Stimulated activated naive CD8-positive, alpha-beta T cell treated with anti-CD3 and anti-CD28 coated beads, Interleukin-15, amount 100 ng/mL, for 72 hours (primary cell): Measurements from ENCODE around the gene C19orf85.

Experiments used
- ATAC-seq: fragments of 150-1000 bp; cut with Tn5 transposase; 2 replicates; pipeline ENCODE4 v1.10.0; 2021; ENCODE audit warnings: mild to moderate bottlenecking, moderate library complexity
- DNase-seq, 2 donors: peaks; one replicate each; pipeline ENCODE4 v3.0.0; 2021 to 2022
- H3K27ac Mint-ChIP-seq, 2 donors: one replicate each; pipeline ENCODE4 v1.8.0; 2022; ENCODE audit warnings: mild to moderate bottlenecking in 2 of 2, mixed read lengths in 2 of 2, moderate library complexity in 2 of 2
- H3K27me3 Mint-ChIP-seq: one replicate; pipeline ENCODE4 v1.8.0; 2022; ENCODE audit warnings: mixed read lengths
- H3K4me1 Mint-ChIP-seq: one replicate; pipeline ENCODE4 v1.8.0; 2022; ENCODE audit warnings: mild to moderate bottlenecking, mixed read lengths
- H3K4me3 Mint-ChIP-seq, 2 donors: one replicate each; pipeline ENCODE4 v1.8.0; 2022; ENCODE audit warnings: mild to moderate bottlenecking in 2 of 2, mixed read lengths in 2 of 2, moderate library complexity in 1 of 2
- H3K9me3 Mint-ChIP-seq, 2 donors: one replicate each; pipeline ENCODE4 v1.8.0; 2022; ENCODE audit warnings: mixed read lengths in 2 of 2

C19orf85 gene

DNA sequence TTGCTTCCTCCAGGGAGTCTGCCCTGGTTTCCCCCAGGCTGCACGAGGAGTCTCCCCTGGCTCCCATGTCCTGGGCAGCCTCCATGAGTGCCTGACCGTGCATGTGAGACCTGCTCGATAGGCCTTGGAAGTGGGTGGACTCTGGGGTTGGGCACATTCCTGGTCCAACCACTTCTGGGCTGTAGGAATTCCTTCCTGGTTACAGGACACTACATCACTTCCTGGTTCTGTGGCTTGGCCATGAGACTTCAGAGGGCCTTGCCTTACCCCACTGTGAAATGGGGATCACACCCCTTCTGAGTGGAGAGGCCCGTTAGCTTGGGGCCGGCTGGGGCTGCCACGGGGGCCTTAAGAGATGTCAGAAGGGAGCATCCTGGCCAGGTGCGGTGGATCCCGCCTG, 7.9 kb upstream of the C19orf85 start:
- H3K4me3 Mint-ChIP-seq = no peak overlapping the region
- DNase-seq = no peak
- peaks cover 17% of the 10 kb centered on the region for H3K4me1 Mint-ChIP-seq
- no peaks in the 10 kb centered on the region for H3K27me3 Mint-ChIP-seq
- H3K27ac Mint-ChIP-seq = no peak overlapping the region
- H3K9me3 Mint-ChIP-seq = no peaks in the 10 kb centered on the region
- no peak for ATAC-seq

DNA sequence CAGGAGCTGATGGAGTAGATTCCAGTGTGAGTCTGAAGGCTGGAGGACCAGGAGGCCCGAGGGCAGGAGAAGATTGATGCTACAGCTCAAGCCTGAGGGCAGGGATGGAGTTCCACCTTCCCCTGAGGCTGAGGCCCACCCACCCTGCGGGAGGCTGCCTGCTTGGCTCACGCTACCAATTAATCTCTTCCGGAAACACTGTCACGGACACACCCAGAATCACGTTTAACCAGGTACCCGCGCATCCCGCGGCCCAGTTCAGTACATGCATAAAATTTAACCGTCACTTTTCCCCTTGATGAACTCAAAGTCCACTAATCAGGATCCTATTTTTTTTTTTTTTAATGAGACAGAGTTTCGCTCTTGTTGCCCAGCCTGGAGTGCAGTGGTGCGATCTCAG, 6.7 kb upstream of the C19orf85 start:
- ATAC-seq (no peak), DNase-seq (no peak)
- no peaks in the 10 kb centered on the region for H3K27me3 Mint-ChIP-seq
- H3K4me3 Mint-ChIP-seq = no peak overlapping the region
- no peak overlapping the region for H3K27ac Mint-ChIP-seq
- H3K4me1 Mint-ChIP-seq = peaks cover 11% of the 10 kb centered on the region
- no peaks in the 10 kb centered on the region for H3K9me3 Mint-ChIP-seq

DNA sequence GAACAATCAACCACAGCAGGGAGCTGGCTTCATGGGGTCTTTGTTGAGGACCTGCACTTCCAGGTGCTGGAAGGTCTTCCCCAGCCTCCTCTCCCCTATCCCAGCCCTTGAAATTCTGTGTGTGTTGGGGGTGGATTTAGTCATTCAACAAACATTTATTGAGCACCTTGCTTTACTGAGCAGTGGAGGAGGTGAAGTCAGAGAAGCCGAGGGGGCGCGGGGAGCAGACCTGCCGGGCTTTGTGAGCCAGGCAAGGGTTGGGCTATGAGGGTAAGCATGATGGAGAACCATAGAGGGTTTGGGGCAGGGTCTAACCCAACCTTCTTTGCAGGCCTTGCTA, 3.5 kb upstream of the C19orf85 start:
- no peak for DNase-seq
- Mint-ChIP-seq H3K9me3 (no peaks in the 10 kb centered on the region), H3K4me1 (peaks cover under 1% of the 10 kb centered on the region), H3K27ac (no peak overlapping the region), H3K4me3 (no peak overlapping the region), H3K27me3 (no peaks in the 10 kb centered on the region)
- ATAC-seq = peak; percentile 31

DNA sequence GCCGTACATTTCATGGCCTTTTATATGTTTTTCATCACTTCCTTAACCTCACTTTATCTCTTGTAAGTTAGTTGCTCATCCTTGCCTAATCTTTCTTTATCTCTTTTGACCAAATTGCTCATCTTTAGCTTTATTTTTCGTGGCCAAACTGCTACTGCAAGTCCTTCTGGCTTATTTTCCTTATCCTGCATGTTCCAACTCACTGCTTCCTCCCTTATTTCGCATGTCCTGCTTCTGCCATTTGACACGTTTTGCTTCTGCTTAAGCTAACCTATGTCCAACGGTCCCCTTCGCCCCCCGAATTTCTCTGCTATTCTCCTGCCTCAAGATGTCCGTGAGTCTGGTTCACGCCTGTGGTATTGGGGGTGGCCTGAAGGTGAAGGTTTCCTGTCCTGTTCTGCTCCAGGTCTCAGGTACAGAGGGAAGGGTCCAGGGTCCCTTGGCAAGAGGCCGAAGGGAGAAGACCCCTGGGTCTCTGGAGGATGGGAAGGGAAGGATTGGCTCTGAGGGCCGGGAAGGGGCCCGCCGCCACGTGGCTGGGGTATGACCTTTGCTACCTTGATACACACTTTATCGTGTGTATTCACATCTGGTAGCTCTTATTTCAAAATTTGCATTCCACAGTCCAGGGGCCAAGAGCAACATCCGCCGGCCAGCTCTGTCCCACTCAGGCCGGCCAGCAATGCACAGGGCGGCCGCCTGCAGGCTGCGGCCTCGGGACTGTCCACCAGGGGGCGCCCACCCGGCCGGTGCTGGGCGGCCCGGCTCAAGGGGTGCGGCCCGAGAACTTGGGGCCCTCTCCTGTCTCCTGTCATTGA, 2.9 kb upstream of the C19orf85 start:
- Mint-ChIP-seq H3K27ac (no peak overlapping the region), H3K4me3 (no peak overlapping the region), H3K4me1 (peaks cover 6% of the 10 kb centered on the region), H3K9me3 (no peaks in the 10 kb centered on the region), H3K27me3 (no peaks in the 10 kb centered on the region)
- peak; percentile 62 to 74 for DNase-seq
- ATAC-seq = peak; percentile 88

DNA sequence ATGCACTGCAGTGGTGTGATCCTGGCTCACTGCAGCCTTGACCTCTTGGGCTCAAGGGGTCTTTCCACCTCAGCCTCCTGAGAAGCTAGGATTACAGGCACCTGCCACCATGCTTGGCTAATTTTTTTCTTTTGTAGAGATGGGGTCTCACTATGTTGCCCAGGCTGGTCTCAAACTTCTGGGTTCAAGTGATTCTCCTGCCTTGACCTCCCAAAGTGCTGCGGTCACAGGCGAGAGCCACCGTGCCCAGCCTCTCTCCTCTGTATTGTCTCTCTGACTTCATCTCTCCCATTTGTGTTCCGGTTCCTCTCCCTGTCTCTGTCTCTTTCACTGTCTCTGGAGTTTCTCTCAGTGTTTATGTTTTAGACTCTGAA, 1.7 kb upstream of the C19orf85 start:
- DNase-seq (no peak), ATAC-seq (no peak)
- Mint-ChIP-seq H3K4me3 (no peak overlapping the region), H3K27me3 (no peaks in the 10 kb centered on the region), H3K4me1 (peaks cover 16% of the 10 kb centered on the region), H3K9me3 (no peaks in the 10 kb centered on the region), H3K27ac (no peak overlapping the region)

DNA sequence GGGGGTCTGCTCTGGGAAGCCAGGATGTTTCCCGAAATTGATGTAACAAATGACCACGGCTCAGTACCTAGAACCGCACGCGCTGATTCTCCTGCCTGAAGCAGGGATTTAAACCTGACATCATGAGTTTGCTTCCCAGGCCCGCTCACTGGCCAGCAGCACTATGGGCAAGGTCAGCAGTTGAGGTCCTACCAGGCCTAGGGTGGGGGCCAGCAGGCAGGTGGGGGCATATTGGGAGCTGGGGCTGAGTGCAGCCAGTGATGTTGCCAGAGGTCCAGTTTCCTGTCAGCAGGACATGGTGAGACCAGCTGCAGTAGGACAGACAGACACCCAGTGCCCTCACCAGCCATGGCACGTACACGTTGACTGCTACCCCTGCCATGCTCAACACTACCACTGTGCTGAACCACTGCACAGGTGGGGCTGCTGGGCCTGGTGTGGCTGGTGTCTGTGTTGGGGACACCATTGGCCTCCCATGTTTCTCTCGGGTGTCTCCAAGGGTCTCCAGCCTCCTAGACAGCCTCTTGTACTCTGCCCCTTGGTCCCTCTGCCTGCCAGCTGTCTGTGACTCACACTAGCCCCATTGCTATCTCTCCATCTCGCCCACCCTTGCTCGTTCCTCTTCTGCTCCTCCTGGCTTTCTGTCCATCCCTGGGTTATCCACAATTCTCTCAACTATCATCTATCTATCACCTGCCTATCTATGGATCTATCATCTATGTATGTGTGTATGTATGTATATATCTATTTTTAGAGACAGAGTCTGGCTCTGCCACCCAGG, 1.1 kb upstream of the C19orf85 start:
- DNase-seq (no peak), ATAC-seq (no peak)
- Mint-ChIP-seq H3K4me1 (peaks cover 22% of the 10 kb centered on the region), H3K27ac (no peak overlapping the region), H3K9me3 (no peaks in the 10 kb centered on the region), H3K27me3 (no peaks in the 10 kb centered on the region), H3K4me3 (no peak overlapping the region)

DNA sequence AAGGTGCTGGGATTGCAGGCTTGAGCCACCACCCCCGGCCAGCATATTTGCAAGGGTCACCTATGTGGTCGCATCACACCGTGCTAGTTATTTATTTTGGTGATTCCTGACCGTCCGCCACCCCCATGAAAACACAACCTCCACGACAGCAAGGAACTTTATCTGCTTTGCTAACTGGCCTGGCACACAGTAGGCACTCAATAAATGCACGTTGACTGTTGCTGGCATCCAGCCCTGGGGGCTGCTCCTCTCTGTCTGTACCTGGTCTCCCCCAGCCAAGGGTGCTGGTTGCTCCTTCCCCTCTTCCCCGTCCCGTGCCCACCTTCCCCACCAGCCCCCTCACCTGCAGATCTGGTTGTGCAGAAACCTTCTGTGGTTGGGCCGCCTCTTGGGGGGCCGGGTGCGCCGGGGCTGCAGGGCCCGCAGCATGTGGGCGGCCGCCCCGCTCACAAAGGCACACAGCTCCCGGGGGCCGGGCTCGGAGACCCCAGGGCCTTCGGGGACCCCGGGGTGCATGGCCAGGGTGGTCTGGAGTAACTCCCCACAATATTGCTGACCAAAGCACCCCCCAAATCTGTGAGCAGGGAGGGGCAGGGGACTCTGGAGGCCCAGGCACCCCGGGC, 401 bp downstream of the C19orf85 start:
- no peak for DNase-seq
- Mint-ChIP-seq H3K4me1 (peaks cover 34% of the 10 kb centered on the region), H3K27ac (no peak overlapping the region), H3K4me3 (no peak overlapping the region), H3K27me3 (no peaks in the 10 kb centered on the region), H3K9me3 (no peaks in the 10 kb centered on the region)
- ATAC-seq = no peak

DNA sequence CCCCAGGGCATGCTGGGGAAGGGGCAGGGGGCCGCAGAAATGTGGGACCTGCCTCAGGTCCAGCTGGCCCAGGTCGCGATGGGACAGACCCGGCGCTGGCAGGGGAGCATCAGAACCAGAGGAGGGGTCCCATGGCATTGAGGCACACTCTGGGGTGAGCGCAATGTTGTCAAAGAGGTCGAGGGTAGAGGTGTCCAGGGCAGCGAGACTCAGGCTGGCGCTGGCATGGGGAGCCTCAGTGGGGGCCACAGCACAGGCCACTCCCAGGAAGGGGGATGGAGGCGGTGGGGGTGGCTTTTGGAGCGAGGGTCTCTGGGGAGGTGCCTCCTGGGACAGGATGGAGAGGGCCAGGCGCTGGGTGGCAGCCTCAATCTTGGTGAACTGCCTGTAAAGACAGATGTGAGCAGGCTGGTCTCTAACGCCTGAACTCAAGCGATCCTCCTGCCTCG, 944 bp downstream of the C19orf85 start:
- no peak overlapping the region for H3K4me3 Mint-ChIP-seq
- H3K27me3 Mint-ChIP-seq = no peaks in the 10 kb centered on the region
- peaks cover 34% of the 10 kb centered on the region for H3K4me1 Mint-ChIP-seq
- H3K9me3 Mint-ChIP-seq = no peaks in the 10 kb centered on the region
- no peak overlapping the region for H3K27ac Mint-ChIP-seq
- DNase-seq (no peak), ATAC-seq (no peak)

DNA sequence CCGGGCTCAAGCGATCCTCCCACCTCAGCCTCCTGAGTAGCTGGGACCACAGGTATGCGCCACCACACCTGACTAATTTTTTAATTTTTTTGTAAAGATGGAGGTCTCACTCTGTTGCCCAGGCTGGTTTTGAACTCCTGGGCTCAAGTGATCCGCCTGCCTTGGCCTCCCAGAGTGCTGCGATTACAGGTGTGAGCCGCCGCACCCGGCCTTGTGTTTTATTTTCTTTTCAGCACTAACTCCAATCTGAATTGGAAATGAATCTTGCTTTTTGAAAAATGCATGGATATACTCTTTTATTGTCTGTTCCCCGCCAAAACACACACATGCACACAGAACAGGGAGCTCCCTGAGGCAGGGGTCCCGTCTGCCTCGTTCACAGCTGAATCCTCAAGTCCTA, 1.8 kb downstream of the C19orf85 start:
- Mint-ChIP-seq H3K9me3 (no peaks in the 10 kb centered on the region), H3K27me3 (no peaks in the 10 kb centered on the region), H3K4me3 (peak overlapping the region; percentile 94 to 98), H3K4me1 (peaks cover 42% of the 10 kb centered on the region), H3K27ac (no peak overlapping the region)
- ATAC-seq (no peak), DNase-seq (no peak)

DNA sequence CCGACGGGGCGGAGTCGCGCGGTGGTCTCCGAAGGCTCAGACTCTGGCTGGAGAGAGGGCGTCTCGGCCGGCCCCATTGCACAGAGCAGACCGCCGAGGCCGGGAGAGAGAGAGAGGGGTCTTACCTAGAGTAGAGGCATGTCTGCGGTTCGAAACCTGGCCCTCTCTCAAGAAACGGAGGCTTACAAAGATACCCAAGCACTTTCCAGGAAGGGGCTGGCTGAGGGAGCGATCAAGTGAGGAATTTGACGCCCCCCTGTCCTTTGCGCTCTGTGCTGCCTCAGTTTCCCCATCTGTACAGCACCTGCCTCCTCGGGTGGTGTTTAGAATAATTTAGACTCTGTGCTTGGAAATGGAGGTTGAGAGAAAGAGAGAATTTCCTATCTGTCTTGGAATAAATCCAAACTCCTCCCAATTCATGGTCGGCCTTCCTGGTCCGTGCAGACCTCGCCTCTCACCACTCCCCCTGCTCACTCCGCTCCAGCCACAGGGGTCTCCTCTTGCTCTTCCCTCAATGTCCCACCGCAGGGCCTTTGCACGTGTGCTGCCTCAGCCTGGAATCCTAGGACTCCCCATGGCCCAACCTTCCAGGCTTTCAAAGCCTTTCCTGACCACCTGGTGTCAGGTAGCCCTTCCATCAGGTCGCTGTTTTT, 2.5 kb downstream of the C19orf85 start:
- Mint-ChIP-seq H3K4me3 (peak overlapping the region; percentile 94 to 98), H3K27ac (peak overlapping the region; percentile 69 to 81), H3K9me3 (no peaks in the 10 kb centered on the region), H3K27me3 (no peaks in the 10 kb centered on the region), H3K4me1 (peaks cover 44% of the 10 kb centered on the region)
- DNase-seq = no peak
- ATAC-seq = no peak

DNA sequence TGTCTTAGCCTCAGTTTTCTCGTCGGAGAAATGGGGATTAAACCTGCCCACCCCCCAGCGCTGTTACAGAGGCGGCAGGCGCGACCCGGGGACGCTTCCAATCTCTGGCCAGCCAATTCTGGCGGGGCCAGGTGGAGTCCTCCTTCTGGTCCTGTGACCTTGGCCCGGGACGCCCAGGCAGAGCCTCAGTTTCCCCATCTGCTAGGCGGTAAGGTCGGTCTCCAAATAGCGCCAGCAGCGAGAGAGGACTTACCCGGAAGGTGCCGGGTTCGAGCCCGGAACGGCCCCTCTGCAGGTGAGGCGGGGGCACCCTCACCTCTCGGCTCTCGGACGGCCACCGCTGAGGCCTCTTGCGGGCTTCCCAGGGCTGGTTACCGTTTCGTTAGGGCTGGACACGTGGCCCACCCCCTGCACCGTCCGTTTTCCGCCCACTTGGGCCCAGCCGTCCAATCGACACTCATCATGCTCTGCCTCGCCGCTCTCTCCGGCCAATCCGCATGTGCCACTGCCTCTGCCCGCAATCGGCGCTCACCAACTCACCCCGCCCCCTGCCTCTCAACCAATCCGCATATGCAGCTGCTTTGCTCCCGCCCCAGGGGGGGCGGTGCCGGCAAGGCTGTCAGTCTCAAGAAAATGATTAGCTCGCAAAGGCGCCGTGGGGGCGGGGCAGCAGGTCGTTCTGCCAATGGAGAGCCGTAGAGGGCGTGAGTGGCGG, 3.1 kb downstream of the C19orf85 start, which contains the start of gene ISOC2:
ISOC2 (minus strand) TSS at position 384 of the 715 bp plus-strand sequence. CDS start 5,156 bp downstream, outside the sequence.
- peaks cover 44% of the 10 kb centered on the region for H3K4me1 Mint-ChIP-seq
- peak within 1 kb of the TSS; percentile 94 to 98 for H3K4me3 Mint-ChIP-seq
- no peaks in the 10 kb centered on the region for H3K9me3 Mint-ChIP-seq
- peak within 1 kb of the TSS; percentile 69 to 90 for H3K27ac Mint-ChIP-seq
- ATAC-seq = peak; percentile 94
- peak; percentile 100 for DNase-seq
- H3K27me3 Mint-ChIP-seq = no peaks in the 10 kb centered on the region

DNA sequence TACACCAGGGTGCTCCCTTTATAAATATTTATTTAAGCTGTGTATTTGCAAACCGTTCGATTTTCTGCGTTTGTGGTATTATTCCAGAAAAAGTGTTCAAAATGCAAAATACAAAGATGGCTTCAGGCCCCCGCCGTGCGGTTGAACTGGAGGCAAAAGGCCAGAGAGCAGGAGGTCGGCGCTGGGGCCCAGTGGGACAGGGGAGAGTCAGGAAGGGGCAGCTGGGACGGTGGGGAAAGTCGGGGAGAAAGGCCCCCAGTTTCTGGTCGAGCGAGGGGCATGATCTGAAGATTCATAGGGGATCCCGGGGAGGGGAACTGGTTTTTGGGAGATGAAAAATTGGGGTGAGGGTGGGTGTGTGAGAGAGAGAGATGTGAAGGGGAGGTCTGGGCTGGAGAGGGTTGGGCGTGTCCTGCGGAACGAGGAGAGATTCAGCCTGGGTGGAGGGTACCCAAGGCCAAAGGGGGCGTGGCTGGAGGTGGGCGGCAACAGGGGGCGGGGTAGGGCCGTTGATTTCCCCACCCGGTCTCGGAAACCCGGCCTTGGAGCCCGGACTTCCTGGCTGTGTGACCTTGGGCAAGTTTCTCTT, 3.8 kb downstream of the C19orf85 start:
- H3K4me1 Mint-ChIP-seq = peaks cover 44% of the 10 kb centered on the region
- no peaks in the 10 kb centered on the region for H3K9me3 Mint-ChIP-seq
- ATAC-seq (peak; percentile 21), DNase-seq (peak in 1 of 2 donors; percentile 47)
- H3K27me3 Mint-ChIP-seq = no peaks in the 10 kb centered on the region
- peak overlapping the region; percentile 40 to 90 for H3K27ac Mint-ChIP-seq
- peak overlapping the region; percentile 94 to 98 for H3K4me3 Mint-ChIP-seq

DNA sequence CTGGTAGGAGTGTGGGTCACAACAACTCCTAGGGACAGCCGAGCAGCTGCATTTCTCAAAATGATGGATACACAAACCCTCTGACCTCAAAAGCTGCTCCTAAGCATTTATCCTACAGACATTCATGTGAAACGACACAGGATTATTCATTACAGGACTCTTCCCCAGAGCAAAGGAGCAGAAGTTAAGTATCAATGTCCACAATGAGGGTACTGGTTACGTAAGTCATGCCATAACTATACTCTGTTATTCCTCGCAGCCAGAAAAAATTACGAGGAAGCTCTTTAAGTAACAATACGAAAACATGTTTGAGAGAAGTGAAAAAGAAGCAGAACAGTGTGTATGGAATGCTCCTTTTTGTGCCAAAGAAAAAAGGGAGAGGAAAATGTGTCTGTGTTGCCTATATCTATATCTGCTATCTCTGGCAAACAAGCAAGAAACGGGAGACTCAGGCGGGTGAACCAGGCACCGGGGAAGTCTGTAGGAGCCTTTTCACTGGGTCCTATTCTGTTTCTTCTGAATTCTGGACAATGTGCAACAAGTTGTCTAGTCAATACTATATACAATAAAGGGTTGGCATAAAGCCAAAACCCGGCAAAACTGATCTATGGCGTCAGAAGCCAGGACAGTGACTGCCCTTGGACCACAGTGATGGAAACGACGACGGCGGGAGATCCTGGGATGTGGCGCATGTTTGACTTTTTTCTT, 4.4 kb downstream of the C19orf85 start:
- Mint-ChIP-seq H3K4me1 (peaks cover 44% of the 10 kb centered on the region), H3K27ac (peak overlapping the region in 1 of 2 donors; percentile 27), H3K4me3 (peak overlapping the region; percentile 94 to 98), H3K9me3 (no peaks in the 10 kb centered on the region), H3K27me3 (no peaks in the 10 kb centered on the region)
- ATAC-seq = no peak
- no peak for DNase-seq

DNA sequence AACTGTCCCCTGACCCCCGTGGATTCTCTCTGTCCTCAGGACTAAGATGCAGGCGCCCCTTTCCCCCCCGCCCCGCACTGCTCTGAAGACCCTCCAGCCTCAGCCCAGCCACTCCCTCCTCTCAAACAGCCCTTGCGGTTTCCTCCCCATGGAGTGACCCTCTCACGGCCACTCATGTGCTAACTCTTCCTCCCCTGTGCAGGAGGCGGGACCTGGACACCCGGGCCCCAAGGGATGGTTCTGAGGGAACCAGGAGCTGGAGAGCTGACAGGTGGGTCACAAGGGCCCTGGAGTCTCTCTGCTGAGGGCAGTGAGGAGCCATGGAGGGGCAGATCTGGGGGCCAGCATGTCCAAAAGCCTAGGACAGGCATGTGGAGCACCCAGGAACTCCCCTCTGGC, 5.0 kb downstream of the C19orf85 start:
- Mint-ChIP-seq H3K9me3 (no peaks in the 10 kb centered on the region), H3K4me3 (no peak overlapping the region), H3K27ac (no peak overlapping the region), H3K4me1 (peaks cover 44% of the 10 kb centered on the region), H3K27me3 (no peaks in the 10 kb centered on the region)
- no peak for DNase-seq
- no peak for ATAC-seq
